Kidney capillary endothelial cell (primary cell): ENCODE results near the gene REC8.
"Not testable (repeated sequence)": the region's sequence is repeated elsewhere in the genome, so short reads cannot be mapped to it uniquely, and the experiment has no call there.

Source experiments
- DNase-seq: peaks from one replicate; pipeline ENCODE4 v3.0.0-alpha.2; 2018; ENCODE audit warnings: low spot score

The REC8 gene

GRCh38 chr14:24203249-24203886 is 31.5 kb downstream of the REC8 start:
- DNase-seq = not testable (repeated sequence)

GRCh38 chr14:24204163-24205146 is 32.6 kb downstream of the REC8 start:
- DNase-seq = no peak

GRCh38 chr14:24206260-24207103 is 34.6 kb downstream of the REC8 start:
- DNase-seq = no peak

GRCh38 chr14:24207104-24207551 is 35.2 kb downstream of the REC8 start:
- no peak for DNase-seq

GRCh38 chr14:24207625-24208024 is 35.7 kb downstream of the REC8 start:
- DNase-seq = no peak

GRCh38 chr14:24211311-24211710 is 39.4 kb downstream of the REC8 start:
- no peak for DNase-seq

GRCh38 chr14:24212924-24213865 is 41.3 kb downstream of the REC8 start, which contains the start of gene CHMP4A:
CHMP4A (minus strand) TSS chr14:24213488; CDS start chr14:24213439, 49 bp downstream.
- DNase-seq = peak; percentile 95

- no peak for DNase-seq
Observed at GRCh38 chr14:24213866-24214662, 42.2 kb downstream of the REC8 start.

- DNase-seq = peak; percentile 84
Observed at GRCh38 chr14:24215495-24216344, 43.8 kb downstream of the REC8 start, which contains the start of gene MDP1. MDP1 (minus strand) TSS chr14:24216066; CDS start chr14:24215955, 111 bp downstream.

GRCh38 chr14:24216345-24216699 is 44.4 kb downstream of the REC8 start:
- DNase-seq = no peak

GRCh38 chr14:24216876-24217275 is 45.0 kb downstream of the REC8 start:
- not testable (repeated sequence) for DNase-seq

GRCh38 chr14:24219080-24219479 is 47.2 kb downstream of the REC8 start:
- DNase-seq = no peak

GRCh38 chr14:24219521-24219920 is 47.6 kb downstream of the REC8 start:
- no peak for DNase-seq

GRCh38 chr14:24222987-24223386 is 51.1 kb downstream of the REC8 start:
- DNase-seq = not testable (repeated sequence)

- DNase-seq = peak; percentile 94
Observed at GRCh38 chr14:24224618-24225071, 52.8 kb downstream of the REC8 start.

- no peak for DNase-seq
Observed at GRCh38 chr14:24226473-24226872, 54.6 kb downstream of the REC8 start.

GRCh38 chr14:24228902-24229301 is 57.0 kb downstream of the REC8 start:
- no peak for DNase-seq
